Measurements from ENCODE around the gene FHL3. TPM values are rescaled to one million over a fixed set of nuclear protein-coding genes. Genes with fewer than 3 reads are reported as not detected.

FHL3 gene
- total and polyA plus RNA-seq, 2 donors (not counting 3 experiments of a cell fraction or from before 2014, with no cell fraction given), result 26.1 to 58.7 TPM

GRCh38 chr1:37947364-37947763, 58.0 kb downstream of the FHL3 start:
- no peaks in the 10 kb centered on the region for H3K79me2 ChIP-seq (ENCODE audit: control insufficient read depth, insufficient read depth, low read length)
- no peaks in the 10 kb centered on the region for H3K27me3 ChIP-seq (ENCODE audit: control insufficient read depth in 2 of 2, insufficient read depth in 2 of 2, low read length in 2 of 2)
- no peak for TF ChIP-seq FOS (IDR thresholded peaks at IDR 0.05; ENCODE audit: borderline replicate concordance, insufficient read depth, low read length)
- TF ChIP-seq POLR2A (IDR thresholded peaks at IDR 0.05; ENCODE audit: low read depth, low read length), result no peak
- TF ChIP-seq POLR2AphosphoS5 (IDR thresholded peaks at IDR 0.05; ENCODE audit: insufficient read depth, low read depth, low read length), result no peak
- no peak for TF ChIP-seq GATA2 (IDR thresholded peaks at IDR 0.05; ENCODE audit: insufficient read depth, insufficient read length, low read depth, low read length)
- TF ChIP-seq JUN (IDR thresholded peaks at IDR 0.05; ENCODE audit: borderline replicate concordance, insufficient read depth, insufficient read length, low read depth), result no peak
- H3K36me3 ChIP-seq (ENCODE audit: control insufficient read depth in 2 of 2, extremely low read depth in 1 of 2, insufficient read depth in 2 of 2, low read length in 2 of 2), result peaks cover 0 to 9% of the 10 kb centered on the region in 2 experiments
- POLR2A ChIA-PET, result interaction anchor here (0.9 kb wide), 1 partner anchor 12 kb away, joined by 3 read pairs; no protein-coding TSS in a partner anchor
- peak overlapping the region; percentile 85 for H2AFZ ChIP-seq (ENCODE audit: low read depth, low read length)
- peaks cover 12% of the 10 kb centered on the region for H3K4me1 ChIP-seq (ENCODE audit: control insufficient read depth, extremely low read depth, insufficient read depth, low read length)
- no TSS peak for BruUV-seq (replicated peaks)
- peak overlapping the region in 1 of 3 experiments; percentile 52 for H3K4me3 ChIP-seq (replicated peaks in 1 of 3; ENCODE audit: insufficient read depth in 1 of 3, low read depth in 1 of 3, low read length in 3 of 3)
- intact Hi-C loops (cut with micrococcal nuclease) (loop anchor here (1.0 to 5.0 kb wide), 2 partner anchors 55 to 139 kb away; partner anchors contain the start of gene YRDC), dilution Hi-C loops (cut with MboI; ENCODE audit: extremely low pct_ligation_motif_present, low sequenced_read_pairs) (no loop called here)
- no peak for DNase-seq (ENCODE audit: low read depth, low spot score)
- peak overlapping the region; percentile 93 for H3K27ac ChIP-seq (ENCODE audit: insufficient read depth, low read depth, low read length)
- CTCF ChIA-PET, result interaction anchor here (1.3 kb wide), 1 partner anchor 28 kb away, joined by 4 read pairs; no protein-coding TSS in a partner anchor
- no peak overlapping the region for H3K9ac ChIP-seq (replicated peaks; ENCODE audit: extremely low read depth, insufficient read depth, low read length)
- no peaks in the 10 kb centered on the region for H3K9me3 ChIP-seq (replicated peaks; ENCODE audit: control insufficient read depth, insufficient read depth, low read length)
- no peaks in the 10 kb centered on the region for H4K20me1 ChIP-seq (replicated peaks; ENCODE audit: control insufficient read depth, extremely low read depth, insufficient read depth, low read length)
- no peak for FAIRE-seq
- H3K9me1 ChIP-seq (replicated peaks; ENCODE audit: control insufficient read depth, extremely low read depth, insufficient read depth, low read length), result no peaks in the 10 kb centered on the region
- peak overlapping the region; percentile 77 for H3K4me2 ChIP-seq (ENCODE audit: insufficient read depth, low read length)

Small RNA genes within 50 kb of the gene (small RNA-seq; reads per million reads assigned to genes)
- gene RF00017 (ENCODE audit: insufficient read depth, insufficient read length, low read depth, low replicate concordance) (not detected), gene RNU6-510P (ENCODE audit: insufficient read depth, insufficient read length, low read depth, low replicate concordance) (not detected)

Other genes with a start within 250 kb of the FHL3 start
- gene EPHA10, start 240.4 kb downstream of the FHL3 start, total RNA-seq, result not detected in 2 replicates
- not detected in 2 replicates for gene EPHA10, start 240.4 kb downstream of the FHL3 start, polyA plus RNA-seq
- 0.66 and 0.92 TPM in 2 replicates for gene MANEAL, start 211.7 kb downstream of the FHL3 start, total RNA-seq
- gene MANEAL, start 211.7 kb downstream of the FHL3 start, polyA plus RNA-seq, result 1.3 and 1.9 TPM in 2 replicates
- gene C1orf122, start 197.7 kb downstream of the FHL3 start, total RNA-seq, result 32.8 and 36.5 TPM in 2 replicates
- gene C1orf122, start 197.7 kb downstream of the FHL3 start, polyA plus RNA-seq, result 38.8 and 54.0 TPM in 2 replicates
- 19.2 and 20.4 TPM in 2 replicates for gene YRDC, start 197.3 kb downstream of the FHL3 start, total RNA-seq
- gene YRDC, start 197.3 kb downstream of the FHL3 start, polyA plus RNA-seq, result 20.4 and 20.5 TPM in 2 replicates
- 18.5 and 18.9 TPM in 2 replicates for gene MTF1, start 145.9 kb downstream of the FHL3 start, total RNA-seq
- 4.9 and 5.2 TPM in 2 replicates for gene MTF1, start 145.9 kb downstream of the FHL3 start, polyA plus RNA-seq
- 13.5 and 14.7 TPM in 2 replicates for gene INPP5B, start 58.5 kb downstream of the FHL3 start, total RNA-seq
- 7.4 and 10.5 TPM in 2 replicates for gene INPP5B, start 58.5 kb downstream of the FHL3 start, polyA plus RNA-seq
- gene SF3A3, start 15.5 kb downstream of the FHL3 start, total RNA-seq, result 97.3 and 107 TPM in 2 replicates
- 20.5 and 26.1 TPM in 2 replicates for gene SF3A3, start 15.5 kb downstream of the FHL3 start, polyA plus RNA-seq
- gene UTP11, start 7.2 kb upstream of the FHL3 start, total RNA-seq, result 54.1 and 60.1 TPM in 2 replicates
- 13.8 and 20.1 TPM in 2 replicates for gene UTP11, start 7.2 kb upstream of the FHL3 start, polyA plus RNA-seq
- gene POU3F1, start 41.3 kb upstream of the FHL3 start, total RNA-seq, result not detected in 2 replicates
- gene POU3F1, start 41.3 kb upstream of the FHL3 start, polyA plus RNA-seq, result not detected in 2 replicates